GM21423 (cell line): ENCODE results near the gene HSPBP1.

Experiments used
- ATAC-seq: cut with Tn5 transposase; IDR thresholded peaks from one replicate; pipeline ENCODE4 v1.9.1; 2021; ENCODE audit warnings: mild to moderate bottlenecking, moderate library complexity; ENCODE audit not compliant: unreplicated experiment

The HSPBP1 gene

DNA sequence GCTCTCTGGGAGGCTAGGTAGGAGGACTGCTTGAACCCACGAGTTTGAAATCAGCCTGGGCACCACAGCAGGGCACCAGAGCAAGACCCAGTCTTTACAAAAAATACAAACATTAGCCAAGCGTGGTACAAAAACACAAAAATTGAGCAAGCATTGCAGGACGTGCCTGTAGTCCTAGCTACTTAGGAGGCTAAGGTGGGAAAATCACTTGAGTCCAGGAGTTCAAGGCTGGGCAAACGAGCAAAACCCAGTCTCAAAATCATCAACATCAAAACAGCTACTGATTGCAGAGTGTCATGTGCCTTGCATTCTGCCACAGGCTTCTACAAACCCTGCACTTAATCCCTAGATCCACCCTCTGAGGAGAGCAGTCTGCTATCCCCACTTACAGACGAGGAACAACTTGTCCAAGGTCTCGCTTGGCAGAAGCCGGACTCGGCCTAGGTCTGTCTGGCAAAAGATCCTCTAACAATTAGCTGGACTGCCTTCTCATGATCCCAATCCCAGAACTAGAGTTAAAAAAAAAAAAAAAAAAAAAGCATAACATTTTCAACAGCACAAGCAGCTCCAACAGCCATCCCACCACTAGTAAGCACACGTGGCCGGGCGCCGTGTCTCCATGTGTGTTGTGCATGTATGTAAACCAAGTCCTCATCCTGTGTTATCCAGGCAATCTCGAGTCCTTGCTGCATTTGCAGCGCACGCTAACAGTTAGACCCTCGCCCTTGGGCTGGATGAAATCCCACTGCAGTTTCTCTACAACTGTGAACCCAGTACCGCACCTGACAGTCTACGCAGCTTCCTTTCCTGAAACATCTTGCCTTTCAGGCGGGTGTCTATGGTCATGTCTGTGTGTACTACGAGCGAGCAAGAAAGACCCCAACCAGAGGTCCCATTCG lies 23.1 kb downstream of the HSPBP1 start:
- ATAC-seq: no peak

DNA sequence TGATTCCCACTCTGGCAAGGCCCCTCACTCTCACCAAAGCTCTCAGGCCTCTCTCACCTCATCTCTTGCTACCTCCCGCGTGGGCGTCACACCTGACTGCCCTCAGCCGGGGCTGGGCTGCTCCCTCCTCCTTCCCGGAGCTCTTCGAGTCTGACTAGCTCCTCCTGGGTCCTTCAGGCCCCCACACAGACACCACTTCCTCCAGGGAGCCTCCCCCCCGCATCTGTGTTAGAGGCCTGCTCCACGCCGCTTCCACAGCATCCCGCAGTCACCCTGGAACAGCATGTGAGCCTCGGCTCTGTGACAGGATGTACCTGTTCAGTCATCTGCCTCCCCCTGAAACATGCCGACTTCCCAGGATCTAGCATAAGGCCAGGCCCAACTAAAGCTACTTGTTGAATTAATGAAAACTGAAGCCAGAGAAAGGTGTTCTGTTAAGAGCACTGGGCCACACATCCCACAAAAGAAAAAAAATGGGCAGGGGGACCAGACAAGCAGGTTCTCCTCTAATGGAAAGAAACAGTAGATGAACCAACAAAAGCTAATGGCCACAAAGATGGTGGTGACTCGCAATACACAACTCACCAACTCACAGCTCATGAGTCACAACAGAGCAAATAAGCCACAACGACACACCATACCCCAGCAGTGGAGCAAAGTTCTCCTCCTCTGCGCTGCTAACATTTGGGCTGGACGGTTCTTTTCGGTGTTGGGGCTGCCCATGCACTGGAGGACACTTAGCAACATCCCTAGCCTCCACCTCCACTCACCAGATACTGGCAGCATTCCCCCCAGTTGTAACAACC lies 24.1 kb downstream of the HSPBP1 start:
- ATAC-seq: no peak

DNA sequence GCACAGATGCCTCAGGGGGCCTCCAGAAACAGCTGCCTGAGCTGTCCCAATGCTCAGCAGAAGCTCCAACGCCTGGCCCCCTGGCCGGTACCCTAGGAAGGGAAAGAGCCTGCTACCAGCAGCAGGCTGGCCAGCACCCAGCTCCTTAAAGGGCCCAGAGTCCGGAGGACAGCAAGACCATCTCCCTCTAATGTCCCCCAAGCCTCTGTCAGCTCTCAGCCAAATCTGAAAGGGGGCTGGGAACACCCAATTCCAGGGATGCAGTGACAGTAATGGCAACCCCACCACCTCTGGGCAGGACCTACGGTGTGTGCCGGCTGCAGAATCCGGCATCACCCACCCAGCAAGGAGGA lies 25.3 kb downstream of the HSPBP1 start:
- no peak for ATAC-seq

DNA sequence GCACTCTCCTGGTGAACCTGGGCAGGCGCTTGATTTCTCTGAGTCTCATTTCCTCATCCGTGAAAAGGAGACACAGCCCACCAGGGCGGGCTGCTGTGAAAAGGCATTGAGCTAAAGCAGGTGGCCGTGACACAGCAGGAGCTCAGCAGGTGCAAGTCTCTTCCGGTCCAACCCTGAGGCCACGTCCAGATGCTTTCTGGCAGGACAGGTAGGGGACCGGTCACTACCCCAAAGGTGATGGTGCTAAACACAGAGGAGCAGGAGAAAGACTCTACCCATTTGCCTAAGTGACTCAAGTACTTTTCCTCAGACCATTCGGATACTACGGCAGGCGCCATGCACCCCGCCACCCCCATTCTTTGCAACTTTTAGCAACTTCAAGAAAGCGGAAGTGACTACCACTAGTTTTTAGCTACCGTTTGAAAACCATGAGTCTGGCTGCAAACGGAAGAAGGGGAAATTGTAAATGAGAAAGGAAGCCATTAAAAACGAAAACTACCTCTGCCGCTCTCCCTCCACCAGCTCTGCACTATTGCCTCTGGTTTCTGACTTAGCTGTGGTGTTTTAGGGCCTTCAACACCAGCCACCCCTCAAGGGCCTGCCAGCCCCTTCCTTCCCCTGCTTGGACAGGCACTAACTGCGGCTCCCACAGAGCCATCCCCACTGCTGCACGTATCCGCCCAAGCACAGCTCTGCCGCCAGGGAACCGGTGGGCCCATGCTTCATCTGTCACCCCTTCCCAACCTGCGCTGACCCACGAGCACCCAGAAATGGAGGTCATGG lies 25.9 kb downstream of the HSPBP1 start:
- ATAC-seq: peak; percentile 42

DNA sequence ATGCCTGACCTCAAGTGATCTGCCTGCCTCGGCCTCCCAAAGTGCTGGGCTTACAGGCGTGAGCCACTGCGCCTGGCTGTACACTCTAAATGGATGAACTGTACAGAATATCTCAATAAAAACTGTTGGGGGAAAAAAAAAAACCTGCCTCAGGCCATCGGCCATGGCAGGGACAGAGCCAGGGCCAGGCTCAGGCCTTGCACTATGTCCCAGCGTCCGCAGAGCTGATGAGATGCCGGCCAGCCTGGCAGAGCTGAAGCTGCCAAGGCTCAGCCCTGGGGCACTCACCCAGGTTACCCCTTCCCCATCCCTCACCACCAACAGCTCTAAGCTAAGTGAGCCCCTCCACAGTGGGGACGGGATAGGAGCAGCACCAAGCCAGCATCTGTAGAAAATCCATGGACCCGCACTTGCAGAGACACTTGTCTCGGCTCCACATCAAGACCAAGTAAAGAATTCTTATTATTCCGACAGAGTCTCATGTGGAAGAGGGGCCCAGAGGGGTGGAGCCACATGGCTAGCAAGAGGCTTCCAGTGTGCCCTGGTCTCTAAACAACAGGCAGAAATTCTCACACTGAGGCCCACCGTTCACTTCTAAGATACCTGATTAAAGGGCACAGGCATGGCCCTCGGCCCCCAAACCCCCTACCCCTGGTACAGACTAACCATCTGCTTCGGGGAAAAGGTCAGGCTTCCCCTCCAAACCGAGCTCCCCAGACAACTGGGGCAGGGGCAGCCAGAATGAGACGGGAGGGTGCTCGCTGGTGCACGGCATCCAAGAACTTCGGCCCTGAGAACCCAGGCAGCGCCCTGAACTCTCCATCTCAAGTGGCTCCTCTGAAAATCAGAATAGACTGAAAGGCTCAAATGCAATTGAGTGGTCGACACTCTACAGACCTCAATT lies 26.9 kb downstream of the HSPBP1 start:
- no peak for ATAC-seq

DNA sequence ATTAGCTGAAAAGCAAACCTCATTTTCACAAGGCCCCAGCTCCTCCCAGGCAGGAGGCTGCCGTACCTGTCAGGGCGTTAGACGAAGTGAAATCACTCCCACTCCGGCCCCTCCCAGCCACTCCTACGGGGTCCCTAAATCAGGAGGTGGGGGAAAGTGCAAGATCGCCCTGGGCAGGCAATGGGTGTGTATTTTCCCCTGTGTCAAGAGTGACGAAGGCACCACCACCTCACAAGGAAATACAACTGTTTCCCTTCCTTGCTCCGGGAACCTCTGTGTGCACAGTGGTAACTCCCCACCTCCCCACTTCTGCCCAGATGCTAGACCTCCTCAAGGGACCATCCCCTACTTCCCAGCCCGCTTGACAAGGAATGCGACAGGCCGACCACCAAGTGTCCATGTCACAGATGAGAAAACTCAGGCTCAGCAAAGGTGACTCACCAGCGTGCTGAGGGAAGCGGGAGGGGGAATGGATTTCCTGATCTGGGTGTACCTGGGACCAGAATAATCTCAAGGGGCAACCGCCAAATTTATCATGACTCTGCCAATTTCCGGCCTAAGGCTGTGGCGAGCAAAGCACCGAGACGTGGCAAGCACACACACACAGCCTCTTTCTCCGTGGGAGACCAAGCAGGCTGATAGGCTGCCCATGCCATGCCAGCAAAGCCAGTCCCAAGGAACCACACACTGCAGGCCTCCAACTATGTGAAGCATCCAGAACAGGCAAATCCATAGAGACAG lies 28.4 kb downstream of the HSPBP1 start:
- no peak for ATAC-seq

DNA sequence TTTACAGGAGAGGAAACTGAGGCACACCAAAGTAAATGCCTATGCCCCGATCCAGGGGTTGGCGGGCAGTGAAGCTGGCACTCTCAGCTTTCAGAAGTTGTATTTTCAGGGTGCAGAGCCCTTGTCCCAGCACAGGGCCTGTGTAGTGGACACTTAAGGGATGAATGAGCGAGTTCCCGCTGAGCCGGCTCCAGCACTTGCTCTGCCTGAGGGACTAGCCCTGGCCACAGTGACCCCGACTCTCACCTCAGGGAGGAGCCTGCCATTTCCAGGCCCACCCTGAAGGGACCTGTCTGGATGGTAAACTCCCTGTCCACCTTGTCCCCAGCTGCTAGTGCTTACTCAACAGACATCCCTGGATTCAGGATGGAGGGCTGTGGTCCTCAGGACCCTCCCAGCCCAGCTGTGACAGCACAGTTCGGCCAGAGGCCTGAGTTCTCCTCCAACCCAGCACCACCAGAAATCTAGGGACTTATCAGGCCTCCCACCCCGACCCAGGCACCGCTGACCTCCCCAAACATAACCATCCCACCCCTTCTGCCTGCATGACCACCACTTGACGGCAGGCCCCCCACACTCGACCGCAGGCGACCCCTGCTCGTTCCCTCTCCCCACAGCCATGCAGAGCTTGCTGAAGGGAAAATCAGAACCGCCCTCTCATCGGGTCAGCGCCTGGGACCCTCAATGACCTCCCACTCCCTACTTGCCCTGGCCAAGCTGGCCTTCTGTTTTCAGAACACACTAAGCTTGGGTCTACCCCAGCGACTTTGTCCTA lies 29.5 kb downstream of the HSPBP1 start:
- no peak for ATAC-seq

DNA sequence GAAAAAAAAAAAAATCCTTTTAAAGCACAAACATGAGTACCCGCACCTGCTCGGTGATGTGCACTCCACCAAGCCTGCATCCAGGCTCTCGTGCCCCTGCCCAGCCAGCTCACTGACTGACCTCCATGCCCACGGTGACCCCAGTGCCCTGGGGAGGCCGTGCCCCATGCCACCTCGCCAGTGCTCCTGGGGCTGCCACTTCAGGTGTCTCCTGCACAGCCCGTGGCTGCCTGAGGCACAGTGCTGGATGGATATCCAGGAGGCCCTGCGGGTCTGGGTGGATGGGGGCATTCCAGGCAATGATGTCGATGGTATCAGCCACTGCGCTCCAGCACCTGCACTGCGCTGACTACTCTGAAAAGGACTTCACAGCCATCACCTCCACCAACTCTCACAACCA lies 30.1 kb downstream of the HSPBP1 start:
- no peak for ATAC-seq

DNA sequence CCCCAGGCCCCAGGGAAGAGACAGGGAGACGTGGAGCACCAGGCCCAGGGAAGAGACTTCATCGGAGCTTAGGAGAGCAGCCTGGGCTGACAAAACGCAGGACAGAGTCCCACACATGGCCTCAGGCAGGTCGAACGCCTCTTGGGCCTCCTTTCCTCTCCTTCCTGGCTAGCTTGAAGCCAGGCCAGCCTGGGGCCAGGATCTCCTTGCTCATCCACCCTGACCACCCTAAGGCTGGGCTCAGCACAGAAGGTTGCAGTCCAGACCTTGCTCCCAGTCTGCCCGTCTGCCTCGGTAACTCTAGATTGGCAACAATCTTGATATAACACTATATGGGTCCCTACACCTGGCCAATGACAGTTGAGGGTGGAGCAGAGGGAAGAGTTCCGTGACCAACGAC lies 31.2 kb downstream of the HSPBP1 start:
- no peak for ATAC-seq

DNA sequence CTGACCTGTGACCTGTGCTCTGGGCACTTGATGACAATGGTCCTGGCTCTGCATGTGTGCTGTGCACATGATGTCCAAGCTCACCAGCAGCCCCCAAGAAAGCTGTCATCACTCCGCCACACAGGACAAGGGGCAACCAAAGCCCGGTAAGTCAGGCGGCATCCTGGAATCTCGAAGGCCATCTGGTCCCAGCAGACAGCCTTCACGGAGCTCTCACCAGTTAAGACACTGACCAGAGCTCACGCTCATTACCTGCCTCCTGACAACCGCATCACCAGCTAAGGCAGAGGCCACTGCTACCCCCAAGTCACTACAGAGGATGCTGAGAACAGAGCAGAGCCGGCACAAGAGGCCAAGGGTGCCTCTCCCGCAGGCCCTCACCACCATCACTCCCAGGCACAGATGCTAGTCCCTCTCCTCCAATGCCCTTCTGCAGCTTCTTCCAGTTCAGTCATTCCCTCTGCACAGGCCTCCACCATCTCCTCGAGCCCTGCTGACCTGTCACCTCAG lies 31.7 kb downstream of the HSPBP1 start:
- no peak for ATAC-seq

DNA sequence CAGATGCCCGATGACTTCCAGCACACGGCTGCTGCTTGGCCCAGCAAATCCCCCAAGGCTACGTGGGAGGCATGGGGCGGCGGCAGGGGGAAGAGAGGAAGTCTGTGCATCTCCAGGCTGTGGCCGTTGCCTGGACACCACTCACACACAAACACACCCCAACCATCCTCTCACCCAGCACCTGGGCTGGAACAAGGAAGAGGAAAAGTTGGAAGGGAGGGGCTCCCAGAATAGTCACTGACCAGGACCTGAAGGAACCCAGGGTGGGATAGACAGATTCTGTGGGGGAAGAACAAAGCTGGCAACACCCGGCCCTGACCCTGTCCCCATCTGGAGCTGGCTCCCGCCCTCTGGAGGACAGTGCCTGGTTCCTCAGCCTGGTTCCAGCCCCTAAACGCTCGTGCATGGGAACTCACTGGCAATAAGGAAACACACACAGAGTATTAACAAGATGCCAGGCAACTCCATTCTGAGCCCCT lies 32.2 kb downstream of the HSPBP1 start:
- no peak for ATAC-seq

DNA sequence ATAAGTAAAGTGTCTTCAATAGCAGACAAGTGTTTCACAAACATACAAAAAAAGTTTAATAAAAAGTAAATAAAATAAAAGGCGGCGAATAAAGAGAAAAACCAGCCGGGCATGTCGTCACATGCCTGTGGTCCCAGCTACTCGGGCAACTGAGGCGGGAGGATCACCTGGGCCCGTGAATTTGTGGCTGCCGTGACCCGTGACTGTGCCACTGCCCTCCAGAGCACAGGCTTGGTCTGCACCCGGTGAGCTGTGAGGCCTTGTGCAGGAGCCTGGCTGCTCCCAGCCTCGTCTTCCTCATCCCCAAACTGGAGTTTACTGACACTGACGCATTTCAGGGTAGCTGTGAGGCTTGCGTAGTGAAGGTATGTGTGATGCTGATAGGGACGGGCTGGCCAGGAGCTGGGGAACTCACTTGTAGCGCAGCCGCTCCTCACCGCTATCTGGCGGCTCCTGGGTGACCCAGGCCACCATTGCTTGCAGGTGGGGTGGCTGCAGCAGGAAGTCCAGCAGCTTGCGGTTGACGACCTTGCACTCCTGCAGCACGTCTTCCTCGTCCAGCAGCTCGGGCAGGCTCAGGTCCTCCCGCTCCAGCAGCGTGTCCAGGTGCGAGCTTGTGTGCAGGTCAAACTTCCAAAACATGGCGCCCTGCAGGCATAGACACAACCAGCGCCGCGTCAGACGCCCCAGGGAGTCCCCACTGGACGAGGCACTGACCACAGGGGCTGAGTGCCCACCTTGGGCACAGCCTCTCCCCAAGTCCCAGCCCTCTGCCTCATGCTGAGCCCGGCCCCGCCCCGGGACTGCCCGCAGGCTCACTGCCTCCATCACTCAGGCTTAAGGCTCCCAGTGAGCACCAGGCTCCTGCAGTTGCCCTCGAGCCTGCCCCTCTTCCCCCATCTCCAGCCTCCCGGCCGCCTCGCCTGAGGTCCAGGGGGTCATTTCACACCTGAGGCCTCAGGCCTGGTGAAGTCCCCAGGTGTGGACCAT lies 33.2 kb downstream of the HSPBP1 start:
- no peak for ATAC-seq

DNA sequence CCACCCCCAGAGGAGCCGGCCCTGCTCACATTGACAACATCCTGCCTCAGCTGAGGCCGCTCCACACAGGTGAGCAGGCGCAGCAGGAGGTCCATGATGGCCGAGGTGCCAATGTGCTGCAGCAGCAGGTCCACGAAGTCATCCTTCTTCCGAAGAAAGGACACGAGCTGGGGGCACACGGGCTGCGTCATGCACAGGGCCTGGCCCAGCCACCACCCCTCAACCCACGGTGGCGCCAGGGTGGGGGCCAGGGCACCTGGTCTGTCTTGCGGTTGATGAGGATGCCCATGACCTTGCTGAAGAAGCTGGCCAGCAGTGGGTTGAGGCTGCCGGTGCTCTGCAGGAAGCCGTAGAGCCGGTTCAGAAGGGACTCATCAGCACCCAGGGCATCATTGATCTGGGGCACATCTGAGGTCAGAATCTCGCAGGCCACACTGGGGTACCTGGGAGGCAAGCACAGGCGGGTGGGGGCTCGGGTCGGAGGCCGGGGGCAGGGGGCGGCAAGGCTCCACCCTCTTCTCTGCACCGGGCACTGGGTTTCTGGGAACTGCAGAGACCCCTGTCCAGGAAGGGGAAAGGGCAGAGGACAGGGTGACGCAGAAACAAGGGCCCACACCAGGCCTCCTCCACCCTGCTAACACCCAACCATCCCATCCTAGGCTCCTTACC lies 34.5 kb downstream of the HSPBP1 start:
- no peak for ATAC-seq

DNA sequence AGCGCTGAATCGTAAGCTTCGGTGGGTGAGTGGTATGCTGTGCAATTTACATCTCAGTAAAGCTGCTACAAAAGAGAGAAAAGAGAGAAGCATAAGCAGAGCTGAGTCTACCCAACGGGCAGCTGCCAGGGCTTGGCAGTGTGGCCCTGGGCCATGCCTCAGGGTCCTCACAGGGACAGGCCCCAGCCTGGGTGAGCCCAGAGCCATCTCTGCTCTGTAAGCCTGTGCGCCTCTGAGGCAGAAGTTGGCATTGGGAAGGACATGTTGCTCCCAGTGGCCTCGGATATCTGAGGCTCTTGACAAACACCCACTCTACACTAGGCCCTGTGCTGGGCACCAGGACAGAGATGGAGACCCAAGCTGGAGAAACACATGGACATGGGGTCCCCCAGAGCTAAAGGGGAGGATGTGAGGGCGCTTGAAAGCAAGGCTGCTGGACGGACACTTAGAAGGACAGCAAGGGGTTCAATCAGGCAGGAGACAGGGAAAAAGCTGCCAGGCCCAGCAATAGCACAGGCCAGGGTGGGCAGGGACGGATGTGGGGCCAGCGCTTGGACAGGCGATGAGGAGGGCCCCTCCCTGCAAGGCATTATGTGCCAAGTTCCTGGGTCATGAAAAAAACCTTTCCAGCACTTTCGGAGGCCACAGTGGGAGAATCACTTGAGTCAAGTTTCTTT lies 35.8 kb downstream of the HSPBP1 start:
- no peak for ATAC-seq

DNA sequence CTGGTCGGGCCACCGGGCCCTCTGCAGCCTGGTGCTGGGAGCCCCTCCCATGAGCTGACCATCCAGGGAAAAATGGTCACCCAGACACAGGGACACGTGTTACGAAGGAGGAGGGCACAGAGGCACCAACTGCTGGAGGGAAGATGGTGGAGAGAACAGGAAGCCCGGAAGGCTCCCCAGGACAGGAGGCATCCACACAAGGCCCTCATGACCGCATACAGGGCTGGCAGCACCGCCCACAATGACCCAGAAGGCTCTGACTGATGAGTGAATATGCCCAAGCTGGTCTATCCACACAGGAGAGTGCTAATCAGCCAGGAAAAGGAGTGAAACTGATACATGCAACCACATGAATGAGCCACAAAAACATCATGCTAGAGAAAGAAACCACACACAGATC lies 37.4 kb downstream of the HSPBP1 start:
- no peak for ATAC-seq

DNA sequence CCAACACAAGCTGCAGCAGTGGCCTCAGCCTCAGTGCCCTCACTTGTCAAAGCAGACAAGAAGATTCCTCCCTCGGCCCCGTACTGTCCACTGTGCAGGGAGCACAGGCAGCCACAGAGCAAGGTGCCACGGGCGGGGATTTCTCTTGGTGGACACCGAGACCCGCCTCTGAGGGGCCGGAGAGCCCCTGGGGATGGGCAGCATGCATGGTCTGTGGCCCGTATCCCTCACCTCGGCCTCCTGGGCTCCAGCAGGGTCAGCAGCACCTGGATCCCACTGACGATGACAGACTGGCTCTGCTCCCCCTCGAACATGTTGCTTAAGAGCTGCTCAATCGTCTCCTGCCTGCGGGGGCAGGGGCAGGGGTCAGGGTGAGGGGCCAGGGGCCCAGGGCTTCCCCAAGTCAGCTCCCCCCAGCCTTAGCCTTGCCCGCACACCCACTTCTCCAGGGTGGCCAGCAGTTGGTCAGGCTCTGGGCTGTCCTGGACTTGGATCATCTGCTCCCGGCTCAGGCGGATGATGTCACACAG lies 37.9 kb downstream of the HSPBP1 start:
- ATAC-seq: no peak
